Caki2 (cell line): Measurements from ENCODE around the gene CACNB1. TPM values are rescaled to one million over a fixed set of nuclear protein-coding genes. Genes with fewer than 3 reads are reported as not detected.

Source experiments
- DNase-seq: peaks from one replicate; pipeline ENCODE4 v3.0.0-alpha.2; 2015; ENCODE audit warnings: low read depth
- in situ Hi-C: cut with HindIII; loops from 2 replicates; pipeline ENCODE4 v1.10.0; 2016; ENCODE audit warnings: low sequenced_read_pairs, low pct_unique_long_range_greater_than_20kb, mixed read lengths
- total RNA-seq: library from RNA; depleted of rRNA; stranded (reverse); fragments of >200 nt; shearing (Covaris generic); gene quantifications from 2 replicates; pipeline ENCODE4 v1.2.3, GENCODE V29; 2014; ENCODE audit warnings: low replicate concordance

Gene CACNB1
- total RNA-seq, 1 experiment from 2014 or later, result 3.4 TPM

DNA sequence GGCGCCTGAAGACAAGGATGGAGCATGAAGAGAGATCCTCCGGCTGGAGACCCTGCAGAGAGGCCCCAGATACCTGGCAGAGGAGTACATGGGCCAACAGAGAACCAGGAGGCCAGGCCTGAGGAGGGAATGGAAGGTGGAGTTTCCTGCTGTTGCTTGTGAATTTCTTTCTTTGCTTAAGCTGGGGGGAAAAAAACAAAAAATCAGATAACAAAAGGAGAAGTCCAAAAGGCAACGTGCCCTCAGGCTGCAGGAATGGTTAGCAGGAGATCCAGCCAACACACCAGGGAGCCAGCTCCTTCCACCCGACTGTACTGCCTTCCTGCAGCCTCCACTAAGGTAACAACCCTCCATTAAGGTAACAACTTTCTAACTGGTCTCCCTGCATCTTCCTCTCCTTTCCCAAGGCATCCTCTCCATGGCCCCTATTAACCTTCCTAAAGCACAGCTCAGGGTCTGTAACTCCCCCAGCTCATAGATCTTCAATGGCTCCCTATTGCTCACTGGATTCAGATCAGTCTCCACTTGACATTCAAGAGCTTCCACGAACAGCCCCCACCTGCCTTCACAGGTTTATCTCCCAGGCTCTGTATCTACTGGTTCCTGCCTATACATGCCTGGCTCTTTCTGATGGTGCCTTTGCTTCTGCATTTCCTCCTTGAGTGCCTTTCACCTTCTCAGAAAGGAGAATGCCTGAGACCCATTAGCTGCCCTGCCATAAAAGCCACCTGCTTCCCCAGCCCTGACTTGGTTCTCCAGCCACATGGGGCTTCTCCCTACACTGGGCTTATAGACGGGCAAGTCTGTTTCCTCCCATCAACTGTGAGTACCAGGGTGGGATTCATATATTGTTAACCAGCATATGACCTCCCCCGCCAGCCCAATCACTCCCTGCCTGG lies 30.8 kb downstream of the CACNB1 start:
- in situ Hi-C loops, result no loop called here
- no peak for DNase-seq

DNA sequence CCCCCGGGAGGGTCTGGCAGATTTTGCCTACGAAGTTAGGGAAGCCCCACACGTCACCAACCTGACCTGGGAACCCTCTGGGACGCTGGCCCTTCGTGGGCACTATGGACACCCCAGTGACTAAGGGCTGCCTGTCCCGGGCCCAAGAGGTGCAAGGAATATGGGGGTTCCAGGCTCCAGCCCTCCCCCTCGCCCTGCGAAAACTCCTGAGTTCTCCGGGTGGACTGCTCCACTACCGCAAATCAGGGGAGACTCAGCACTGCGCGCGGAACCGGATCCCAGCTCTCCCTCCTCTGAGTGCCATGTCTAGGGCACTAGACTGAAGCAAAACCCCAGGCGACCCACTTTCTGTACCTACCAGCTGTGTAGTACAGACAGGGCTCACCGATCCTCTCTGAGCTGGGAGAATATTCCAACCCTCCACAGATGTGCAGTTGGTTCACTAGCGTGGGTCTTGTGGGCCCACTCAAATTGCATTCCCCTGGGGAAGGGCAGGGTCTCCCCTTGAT lies 31.6 kb downstream of the CACNB1 start, which contains the start of gene ARL5C:
TSS of gene ARL5C (minus strand) at position 321 of the 509 bp plus-strand sequence. CDS start 401 bp downstream, outside the sequence.
- in situ Hi-C loops, result no loop called here

DNA sequence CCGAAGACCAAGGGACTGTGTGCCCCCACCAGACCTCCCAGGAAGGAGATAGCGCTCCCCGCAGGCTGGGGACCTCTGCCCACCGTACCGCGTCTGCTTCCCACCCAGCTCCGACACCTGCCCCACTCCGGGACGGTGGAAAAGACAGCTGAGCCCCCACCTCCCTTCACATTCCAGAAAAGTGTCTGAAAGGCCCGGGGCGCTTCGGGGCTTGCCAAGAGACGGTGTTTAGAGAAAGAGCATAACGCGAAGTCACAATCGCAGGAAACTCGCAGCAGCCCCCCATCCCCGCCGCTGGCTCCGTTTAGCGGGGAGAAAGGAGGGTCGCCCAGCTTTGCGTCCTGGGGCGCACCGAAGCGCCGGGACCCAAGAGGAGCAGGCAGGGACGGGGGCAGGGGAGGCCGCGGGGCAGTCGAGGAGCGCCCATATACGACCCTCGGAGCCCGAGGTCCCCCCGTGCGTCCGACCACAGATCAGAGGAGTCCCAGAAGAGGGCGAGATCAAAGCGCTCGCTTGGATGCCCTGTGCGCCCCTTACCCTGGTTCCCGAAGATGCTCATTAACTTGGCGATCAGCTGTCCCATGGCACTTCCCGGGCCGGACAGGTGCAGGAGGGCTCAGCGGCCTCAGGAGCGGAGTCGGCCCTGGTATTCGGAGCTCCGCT lies 32.2 kb downstream of the CACNB1 start:
- in situ Hi-C loops, result no loop called here
- no peak for DNase-seq

More for the DNA sequence above, 31.6 kb downstream of the CACNB1 start, which contains the start of gene ARL5C:
- no peak for DNase-seq

DNA sequence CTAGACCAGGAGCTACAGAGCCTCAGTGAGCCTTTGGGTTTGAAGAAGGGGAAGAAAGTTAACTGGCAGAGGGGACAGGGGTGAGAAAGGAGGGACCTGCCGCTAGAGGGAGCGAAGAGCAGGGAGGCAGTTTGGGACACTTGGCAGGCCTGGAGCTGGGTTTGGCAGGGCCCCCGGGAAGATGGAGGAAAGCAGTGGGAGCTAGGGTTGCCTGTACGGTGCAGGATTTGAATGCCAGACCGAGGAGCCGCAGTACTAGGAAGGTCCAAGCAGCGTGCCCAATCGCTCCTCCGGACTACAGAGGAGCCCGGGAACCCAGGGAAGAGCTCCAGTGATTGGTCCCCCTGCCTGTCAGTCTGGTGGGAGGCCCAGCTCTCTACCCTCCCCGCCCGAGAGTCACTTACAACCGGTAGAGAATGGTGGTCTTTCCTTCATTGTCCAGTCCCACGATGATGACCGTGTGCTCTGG lies 32.8 kb downstream of the CACNB1 start:
- DNase-seq, result no peak
- in situ Hi-C loops, result no loop called here

DNA sequence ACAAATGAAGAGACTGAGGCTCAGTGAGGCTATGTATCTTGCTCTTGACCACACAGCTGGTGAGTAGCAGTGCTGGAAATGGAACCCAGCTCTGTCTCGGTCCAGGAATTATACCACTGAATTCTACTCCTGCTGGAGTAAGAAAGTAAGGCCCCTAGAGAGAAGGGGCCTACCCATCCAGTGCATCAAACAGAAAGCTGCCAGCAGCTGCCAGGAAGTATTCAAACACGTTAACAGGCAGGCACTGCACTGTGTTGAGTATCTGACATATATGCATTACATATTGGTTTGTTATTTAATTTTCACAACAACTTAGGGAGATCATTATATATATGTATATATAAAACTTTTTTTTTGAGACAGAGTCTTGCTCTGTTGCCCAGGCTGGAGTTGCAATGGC lies 35.5 kb downstream of the CACNB1 start:
- no peak for DNase-seq
- in situ Hi-C loops, result no loop called here

DNA sequence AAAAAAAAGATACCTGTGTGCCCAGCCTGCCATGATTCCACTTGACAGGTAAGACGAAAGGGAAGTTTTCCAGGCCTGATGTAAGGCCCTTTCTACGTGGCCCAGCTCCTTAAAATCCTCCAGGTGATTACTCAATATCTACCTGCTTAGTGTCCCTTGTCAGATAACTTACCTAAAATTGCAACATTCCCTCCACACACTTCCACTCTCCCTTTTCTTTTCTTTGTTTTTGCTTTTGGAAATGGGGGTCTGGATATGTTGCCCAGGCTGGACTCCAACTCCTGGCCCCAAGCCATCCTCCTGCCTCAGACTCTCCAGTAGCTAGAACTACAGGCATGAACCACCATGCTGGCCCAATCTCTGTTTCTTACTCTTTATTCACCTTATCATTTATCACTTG lies 38.8 kb downstream of the CACNB1 start:
- DNase-seq, result no peak
- in situ Hi-C loops, result no loop called here

DNA sequence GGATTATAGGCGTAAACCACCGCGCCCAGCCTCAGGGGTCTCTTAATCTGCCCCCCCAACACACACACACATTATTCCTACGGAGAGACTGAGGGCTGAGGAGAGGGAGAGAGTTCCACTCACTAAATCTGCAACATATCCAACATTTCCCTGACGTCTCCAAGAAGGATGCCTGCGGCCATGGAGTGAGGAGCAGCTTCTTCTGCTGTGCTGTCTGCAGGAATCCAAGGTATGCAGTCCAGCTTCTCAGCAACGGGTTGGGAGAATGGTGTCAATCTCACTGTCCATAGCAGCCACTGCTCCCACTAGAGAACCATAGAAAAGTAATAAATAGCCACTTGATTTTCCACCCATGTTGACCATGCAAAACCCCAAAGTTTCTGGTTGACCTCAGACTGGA lies 41.0 kb downstream of the CACNB1 start:
- no peak for DNase-seq
- in situ Hi-C loops, result no loop called here

DNA sequence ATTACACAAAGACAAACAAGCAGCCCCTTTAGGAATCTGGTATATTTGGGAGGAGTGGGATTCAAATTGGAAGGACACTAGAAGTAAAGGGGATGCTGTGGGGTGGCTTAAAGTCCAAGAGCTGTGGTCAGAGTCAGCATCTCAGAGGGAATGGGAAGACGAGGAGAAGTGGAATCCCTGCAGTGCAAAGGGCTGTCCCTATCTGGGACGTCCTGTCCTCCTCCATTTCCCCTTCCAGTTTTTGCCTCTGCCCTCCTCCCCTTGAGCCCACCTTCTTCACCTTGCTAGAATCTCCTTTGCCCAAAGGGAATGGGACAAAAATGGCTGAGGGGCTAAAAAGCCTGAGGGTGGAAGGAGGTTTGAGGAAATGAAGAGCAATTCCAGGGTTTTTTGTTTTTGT lies 41.8 kb downstream of the CACNB1 start:
- no peak for DNase-seq
- in situ Hi-C loops, result no loop called here

DNA sequence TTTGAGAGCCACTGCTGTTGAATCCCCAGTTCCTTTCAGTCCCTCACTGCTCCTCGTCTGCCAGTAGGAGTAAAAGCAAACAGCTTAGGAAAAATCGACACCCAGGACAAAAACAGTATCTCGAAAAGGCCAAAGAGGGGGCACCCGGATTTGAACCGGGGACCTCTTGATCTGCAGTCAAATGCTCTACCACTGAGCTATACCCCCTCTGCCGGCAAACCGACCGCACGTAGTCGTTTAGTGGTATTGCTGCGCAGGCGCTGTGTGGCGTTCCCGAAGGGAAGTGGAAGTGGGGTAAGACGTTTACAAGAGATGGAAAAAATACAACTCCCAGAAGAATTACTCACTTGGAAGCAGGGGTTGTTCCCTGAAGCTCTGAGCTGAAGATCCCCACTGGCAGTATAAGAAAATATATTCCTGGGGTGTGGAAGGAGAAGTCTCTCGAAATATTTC lies 43.8 kb downstream of the CACNB1 start:
- in situ Hi-C loops, result no loop called here
- DNase-seq, result peak; percentile 89

DNA sequence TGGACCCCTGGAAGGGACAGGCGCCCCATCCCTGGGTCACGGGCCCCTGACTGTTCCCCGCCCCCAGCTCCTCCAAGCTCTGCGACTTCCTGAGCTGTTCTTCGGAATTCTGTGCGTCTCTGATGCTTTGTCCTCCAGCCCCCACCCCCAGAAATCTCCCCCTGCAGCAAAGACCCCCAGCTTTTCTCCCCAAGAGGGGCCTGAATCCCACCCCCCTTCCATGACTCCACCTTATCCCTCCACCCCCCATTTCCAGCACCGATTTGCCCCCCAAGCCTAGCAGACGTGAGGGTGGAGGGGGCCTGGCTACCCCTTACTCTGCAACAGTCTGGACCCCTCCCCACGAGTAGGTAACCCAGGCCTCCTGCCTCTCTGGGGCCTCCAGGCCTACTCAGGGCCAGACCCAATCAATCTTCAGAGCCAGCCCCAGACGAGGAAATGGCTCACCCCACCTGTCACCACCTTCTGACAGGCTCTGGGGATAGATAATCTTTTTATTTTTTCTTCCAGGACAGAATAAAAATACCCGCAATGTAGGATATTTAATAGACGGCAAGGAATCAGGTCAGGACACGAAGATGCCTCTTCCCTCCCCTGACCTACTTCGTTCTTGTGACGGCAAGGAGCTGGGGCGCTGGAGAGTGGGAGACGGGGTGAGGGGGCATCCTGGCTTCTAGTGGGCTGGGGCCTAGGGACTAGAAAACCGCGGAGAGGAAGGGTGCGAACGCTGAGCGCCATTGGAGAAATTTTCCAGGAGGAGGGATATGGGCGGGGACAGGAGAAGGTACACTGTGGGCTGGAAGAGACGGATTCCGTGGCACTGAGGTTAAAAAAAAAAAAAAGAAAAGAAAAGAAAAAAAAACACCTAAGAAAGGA lies 45.3 kb downstream of the CACNB1 start:
- in situ Hi-C loops, result no loop called here
- no peak for DNase-seq

DNA sequence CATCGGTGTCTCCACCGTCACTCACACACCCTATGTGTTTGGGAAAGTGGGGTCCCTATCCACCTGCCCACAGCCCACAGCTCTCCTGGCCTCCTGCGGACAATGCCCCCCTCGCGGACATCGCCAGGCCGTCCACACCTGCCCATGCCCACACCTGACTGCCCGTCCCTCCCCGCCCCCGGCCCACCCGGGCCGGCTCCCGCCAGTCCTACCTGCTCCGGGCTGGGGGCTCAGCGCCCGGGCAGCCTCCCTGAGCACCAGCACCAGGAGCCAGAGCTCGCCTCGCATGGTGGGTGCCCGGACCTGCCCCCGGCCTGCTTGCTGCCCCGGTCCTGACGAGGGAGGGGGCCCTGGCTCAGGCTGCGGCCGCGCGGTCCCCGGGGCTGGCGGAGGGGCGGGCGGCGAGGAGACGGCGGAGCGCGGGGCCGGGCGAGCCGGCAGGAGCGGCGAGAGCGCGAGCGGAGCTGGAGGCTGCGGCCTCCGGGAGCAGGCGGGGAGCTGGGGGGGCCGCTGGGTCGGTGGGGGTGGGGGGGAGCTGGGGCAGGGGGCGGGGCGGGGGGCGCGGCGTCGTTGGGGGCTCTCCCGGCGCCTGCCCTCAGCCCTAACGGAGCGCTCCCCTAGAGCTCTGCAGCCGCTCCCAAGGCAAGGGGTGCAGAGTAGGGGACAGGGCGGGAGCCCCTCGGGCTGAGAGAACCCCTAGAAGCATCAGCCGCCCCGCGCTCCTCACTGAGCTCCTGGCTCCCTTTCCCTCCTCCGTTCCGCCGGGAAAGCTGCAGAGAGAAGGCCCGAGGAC lies 46.1 kb downstream of the CACNB1 start, which contains the start of gene PLXDC1:
TSS of gene PLXDC1 (minus strand) at position 488 of the 793 bp plus-strand sequence. CDS start at position 288, 200 bp downstream.
- in situ Hi-C loops, result no loop called here
- DNase-seq, result no peak

DNA sequence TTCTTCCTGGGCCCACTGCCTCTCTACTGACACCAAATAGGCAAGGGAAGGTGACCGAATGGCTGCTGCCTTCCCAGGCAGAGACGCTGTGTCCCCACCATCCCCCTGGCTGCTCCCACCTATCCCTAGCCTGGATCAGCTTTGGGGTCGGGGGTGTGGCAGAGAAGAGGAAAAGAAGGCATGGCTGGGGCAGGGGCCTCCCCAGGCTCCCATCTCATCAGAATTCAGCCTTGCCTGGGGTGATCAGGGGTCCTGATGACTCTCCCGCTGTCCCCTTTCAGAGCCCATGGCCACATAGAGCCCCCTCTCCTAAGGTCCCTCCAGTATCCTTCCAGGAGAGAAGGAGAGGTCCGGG lies 46.7 kb downstream of the CACNB1 start:
- in situ Hi-C loops, result no loop called here
- no peak for DNase-seq

DNA sequence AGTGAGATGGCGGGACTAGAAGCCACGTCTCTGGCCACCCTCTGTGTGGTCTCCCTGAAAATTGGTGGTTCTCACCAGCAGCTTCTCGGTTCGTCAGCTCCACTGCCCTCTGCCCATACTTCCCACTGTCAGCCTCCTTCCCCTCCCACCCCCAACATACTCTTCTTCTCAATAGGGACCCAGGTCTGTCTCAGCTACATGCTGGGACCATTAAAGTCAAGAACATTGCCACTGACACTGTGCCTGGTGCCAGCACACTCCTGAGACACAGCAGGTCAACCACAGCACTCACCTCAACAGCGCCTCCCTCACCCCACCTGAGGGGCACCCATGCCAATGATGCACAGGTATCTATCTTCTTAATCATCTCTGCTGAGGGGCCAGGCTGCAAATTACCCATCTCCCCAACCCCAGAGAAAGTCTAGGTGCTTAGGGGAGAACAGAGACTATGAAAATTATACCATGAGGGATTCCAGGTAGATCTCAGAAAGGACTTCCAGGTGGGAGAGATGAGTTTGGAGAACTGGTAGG lies 47.3 kb downstream of the CACNB1 start:
- DNase-seq, result no peak
- in situ Hi-C loops, result no loop called here

DNA sequence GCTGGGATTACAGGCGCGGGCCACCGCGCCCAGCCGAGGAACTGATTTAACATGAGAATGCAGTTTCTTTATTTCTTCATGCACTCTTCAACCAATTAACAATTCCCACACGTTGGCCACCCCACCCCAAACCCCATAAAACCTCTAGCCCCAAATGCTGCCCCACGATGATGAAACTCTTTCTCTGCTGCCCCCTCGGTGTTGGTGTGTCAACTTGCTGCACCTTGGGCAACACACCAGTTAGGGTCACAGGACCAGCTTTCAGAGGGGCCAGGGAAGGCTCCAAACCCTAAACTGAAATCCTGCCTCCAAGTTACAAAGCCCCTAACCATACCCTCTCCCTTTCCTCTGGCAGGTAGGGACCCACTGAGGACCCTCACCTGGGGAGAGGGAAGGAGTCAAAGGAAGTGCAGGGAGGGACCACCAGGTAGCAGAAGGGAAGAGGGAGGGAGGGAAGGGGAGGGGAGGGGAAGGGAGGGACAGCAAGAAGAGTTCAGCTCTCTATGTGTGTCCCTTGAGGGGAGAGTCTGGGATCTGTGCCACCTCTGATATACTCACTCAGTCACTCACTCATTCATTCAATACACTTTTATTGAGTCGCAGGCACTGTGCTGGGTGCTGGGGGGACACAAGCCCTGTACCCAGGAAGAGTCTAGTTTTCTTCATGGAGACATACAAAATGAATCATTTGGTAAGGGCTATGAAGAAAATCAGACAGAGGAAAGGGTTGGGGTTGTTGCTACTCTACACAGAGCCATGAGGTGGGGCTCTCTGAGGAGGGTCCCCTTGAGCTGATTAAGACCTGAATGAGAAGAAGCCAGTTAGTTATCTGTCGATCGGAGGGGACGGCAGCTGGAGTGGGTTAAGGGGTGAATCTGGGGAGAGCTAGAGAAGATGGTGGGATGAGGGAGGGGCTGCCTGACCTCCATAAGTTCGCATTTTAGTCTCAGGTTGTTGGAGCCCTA lies 50.0 kb downstream of the CACNB1 start:
- in situ Hi-C loops, result no loop called here
- DNase-seq, result no peak

DNA sequence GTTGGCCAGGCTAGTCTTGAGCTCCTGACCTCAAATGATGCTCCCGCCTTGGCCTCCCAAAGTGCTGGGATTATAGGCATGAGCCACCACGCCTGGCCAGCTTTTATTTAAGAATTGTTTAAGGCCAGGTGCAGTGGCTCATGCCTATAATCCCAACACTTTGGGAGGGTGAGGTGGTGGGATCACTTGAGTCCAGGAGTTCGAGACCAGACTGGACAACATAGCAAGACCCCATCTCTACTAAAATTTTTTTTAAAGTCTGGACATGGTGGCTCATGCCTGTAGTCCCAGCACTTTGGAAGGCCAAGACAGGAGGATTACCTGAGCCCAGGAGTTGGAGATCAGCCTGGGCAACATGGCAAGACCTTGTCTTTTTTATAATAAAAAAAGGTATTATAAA lies 51.2 kb downstream of the CACNB1 start:
- no peak for DNase-seq
- in situ Hi-C loops, result no loop called here

DNA sequence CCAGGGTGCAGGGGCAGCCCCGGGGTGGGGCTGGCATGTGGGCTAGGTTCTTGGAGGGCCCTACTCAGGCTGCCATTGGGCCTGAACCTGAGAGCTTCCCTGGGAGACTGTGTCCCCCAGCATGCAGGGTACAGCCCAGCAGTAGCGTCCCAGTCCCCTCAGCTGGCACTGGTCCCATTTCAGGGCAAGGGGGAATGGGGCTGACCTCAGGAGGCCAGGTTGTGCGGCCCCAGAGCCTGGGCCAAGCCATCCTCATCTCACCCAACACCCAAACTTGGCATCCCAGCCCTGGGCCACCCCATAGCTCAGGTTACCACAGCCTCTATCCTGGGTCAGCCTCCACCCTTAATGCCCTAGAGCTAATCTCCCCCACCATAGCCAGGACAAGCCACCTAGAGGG lies 52.3 kb downstream of the CACNB1 start:
- in situ Hi-C loops, result no loop called here
- no peak for DNase-seq
